HG03571 (cell line): ENCODE data around the gene SRP68.
"Not testable (repeated sequence)": the region's sequence is repeated elsewhere in the genome, so short reads cannot be mapped to it uniquely, and the experiment has no call there.

ENCODE experiments used
- ATAC-seq: cut with Tn5 transposase; IDR thresholded peaks from one replicate; pipeline ENCODE4 v1.9.1; 2021; ENCODE audit not compliant: unreplicated experiment

SRP68 gene

GRCh38 chr17:76048025-76048605, 24.2 kb downstream of the SRP68 start:
- ATAC-seq, result no peak

GRCh38 chr17:76046064-76046463, 26.3 kb downstream of the SRP68 start:
- no peak for ATAC-seq

GRCh38 chr17:76044475-76045007, 27.8 kb downstream of the SRP68 start:
- ATAC-seq, result not testable (repeated sequence)

DNA sequence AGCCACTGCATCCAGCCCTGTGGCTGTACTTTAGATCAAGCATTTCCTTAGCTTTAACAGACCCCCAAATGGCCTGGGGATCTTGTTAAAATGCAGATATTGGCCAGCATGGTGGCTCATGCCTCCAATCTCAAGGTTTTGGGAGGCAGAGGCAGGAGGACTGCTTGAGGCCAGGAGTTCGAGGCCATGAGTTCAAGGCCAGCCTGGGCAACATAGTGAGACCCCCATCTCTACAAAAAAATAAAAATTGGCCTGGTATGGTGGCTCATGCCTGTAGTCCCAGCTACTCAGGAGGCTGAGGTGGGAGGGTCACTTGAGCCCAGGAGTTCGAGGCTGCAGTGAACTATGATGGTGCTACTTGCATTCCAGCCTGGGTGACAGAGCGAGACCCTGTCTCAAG, 29.4 kb downstream of the SRP68 start:
- not testable (repeated sequence) for ATAC-seq

GRCh38 chr17:76040376-76040775, 31.9 kb downstream of the SRP68 start:
- no peak for ATAC-seq

DNA sequence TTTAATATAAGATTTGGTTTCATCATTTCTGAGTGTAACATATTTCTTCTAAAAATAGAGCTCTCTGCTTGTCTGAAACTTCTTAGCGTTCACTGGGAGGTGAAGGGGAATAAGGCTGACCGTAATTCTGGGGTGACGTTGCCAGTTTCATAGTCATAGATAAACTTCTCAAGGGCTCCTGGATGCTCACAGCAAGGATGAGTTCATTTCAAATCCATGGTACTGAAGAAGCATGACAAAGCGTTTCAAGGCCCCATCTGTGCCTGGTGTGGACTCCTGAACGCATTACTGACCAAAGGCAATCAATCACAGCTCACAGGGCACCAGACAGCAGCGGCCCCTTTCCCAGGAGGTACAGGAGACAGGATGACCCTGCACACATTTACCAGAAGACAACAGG, 33.2 kb downstream of the SRP68 start:
- ATAC-seq, result no peak

DNA sequence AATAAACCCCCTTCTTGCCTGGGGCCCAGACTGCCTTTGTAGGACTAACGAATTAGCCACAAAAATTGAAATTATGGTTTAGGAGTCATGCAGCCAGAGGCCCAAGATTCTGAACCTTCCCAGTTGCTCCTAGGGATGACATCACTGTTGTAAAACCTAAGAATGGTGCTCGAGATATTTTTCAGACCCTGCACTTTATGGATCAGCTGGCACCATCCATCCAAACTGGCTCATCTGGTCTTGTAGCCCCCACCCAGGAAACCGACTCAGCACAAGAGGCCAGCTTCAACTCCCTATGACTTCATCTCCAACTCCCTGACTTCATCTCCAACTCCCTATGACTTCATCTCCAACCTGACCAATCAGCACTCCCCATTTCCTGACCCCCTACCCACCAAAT, 34.3 kb downstream of the SRP68 start:
- ATAC-seq, result no peak

GRCh38 chr17:76036497-76037261, 35.6 kb downstream of the SRP68 start:
- no peak for ATAC-seq

- ATAC-seq, result no peak
These were observed 37.6 kb downstream of the SRP68 start for GRCh38 chr17:76034428-76035350.

- ATAC-seq, result no peak
These were observed 39.2 kb downstream of the SRP68 start for GRCh38 chr17:76033139-76033538.

GRCh38 chr17:76032780-76033108, 39.6 kb downstream of the SRP68 start:
- no peak for ATAC-seq

DNA sequence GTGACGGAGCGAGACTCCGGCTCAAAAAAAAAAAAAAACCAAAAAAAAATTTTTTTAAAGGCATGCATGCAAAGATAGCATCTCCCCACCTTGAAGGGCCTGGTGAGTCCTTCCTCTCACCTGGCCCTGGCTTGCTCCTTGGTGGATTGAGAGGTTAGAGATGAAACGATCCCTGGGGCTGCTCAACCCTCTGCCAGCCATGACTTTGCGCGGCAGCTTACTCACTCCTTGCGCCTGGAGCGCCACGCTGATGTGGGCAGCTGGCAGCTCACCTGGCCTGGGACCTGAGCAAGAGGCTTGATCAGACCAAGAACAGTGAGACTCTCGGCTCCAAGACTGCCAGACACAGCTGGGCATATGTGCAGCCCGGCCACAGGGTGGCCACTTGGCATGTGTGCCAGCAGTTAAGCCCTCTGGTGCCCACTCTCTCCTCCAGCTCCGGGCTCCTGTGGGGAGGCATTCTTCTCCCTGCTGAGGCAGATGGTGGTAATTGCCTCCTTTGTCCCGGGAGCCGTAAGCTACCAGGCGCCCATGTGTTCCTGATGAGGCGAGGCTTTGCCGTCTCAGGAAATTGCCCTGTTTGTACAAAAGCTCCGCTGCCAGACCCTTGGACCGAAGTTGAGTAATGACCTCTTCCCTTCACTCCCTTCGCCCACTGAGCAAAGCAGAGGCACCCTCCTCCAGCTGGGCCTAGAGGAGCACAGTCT, 40.1 kb downstream of the SRP68 start:
- ATAC-seq, result no peak

DNA sequence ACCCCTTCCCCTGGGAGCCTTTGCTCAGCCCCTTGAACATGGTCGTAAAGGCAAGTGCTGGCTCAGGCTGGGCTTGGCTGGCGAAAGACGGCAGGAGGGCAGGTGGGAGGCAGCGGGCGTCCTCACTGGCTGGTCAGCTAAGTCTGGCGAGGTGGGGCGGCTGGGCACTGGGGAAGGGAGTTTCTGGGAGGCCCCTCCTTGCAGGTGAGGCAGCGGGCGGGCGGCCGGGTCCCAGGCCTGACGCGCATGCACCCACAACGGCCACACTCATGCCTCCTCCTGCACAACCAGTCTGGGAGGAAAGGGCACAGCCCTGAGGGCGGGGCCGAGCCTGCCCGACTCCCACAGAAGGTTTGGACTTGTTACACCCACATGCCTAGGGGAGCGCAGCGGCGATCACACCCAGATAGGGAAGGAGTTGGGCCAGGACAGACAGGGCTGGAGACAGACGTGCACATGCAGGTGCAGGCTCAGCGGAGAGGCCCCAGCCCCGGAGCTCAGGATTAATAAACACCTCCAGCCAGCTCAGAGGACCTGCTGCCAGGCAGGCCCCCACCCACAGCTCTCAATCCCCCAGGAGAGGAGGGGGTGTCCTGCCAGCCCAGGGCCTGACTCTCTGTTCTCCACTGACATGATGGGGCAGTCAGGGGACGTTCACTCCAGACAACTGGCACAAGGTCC, 45.0 kb downstream of the SRP68 start, which contains the start of gene EVPL:
EVPL (minus strand) TSS at position 148 of the 681 bp plus-strand sequence; CDS start at position 40, 108 bp downstream.
- ATAC-seq, result no peak

DNA sequence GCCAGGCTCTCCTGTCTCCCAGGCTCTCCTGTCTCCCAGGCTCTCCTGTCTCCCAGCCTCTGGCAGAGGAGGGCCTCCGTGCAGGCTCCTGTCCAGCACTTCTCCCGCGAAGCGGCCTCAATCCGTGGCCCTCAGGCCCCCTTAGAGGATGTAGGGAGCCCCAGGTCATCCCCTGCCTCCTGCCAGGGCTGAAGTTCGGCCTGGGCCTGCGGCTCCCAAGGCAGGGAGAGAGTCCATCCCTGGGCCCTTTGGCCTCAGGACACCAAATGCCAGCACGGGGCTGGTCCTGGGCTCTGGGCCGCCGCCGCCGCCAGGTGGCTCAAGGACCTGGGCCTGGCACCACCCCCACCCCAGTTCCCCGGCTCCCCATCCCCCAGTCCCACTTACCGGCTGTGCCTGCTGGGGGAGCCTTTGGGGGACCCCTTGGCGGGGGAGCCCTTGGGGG, 45.6 kb downstream of the SRP68 start:
- ATAC-seq, result no peak

- no peak for ATAC-seq
These were observed 47.0 kb downstream of the SRP68 start for GRCh38 chr17:76025294-76025693.

- ATAC-seq, result no peak
These were observed 48.0 kb downstream of the SRP68 start for GRCh38 chr17:76024353-76024752.

DNA sequence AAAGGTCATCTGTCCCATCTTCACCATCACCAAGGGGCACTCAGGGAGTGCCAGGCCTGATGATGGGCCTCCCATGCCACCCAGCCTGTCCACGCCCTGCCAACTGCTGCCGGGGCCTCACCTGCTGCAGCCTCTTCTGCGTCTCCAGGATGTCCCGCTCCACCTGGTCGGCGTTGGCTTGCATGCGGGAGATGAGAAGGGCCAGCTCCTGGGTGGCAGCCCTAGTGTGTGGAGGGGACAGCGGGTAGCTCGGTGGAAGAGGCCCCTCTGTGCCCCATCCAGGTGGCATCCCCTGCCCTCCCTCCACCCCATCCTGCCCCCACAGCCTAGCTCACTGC, 48.4 kb downstream of the SRP68 start:
- ATAC-seq, result no peak

DNA sequence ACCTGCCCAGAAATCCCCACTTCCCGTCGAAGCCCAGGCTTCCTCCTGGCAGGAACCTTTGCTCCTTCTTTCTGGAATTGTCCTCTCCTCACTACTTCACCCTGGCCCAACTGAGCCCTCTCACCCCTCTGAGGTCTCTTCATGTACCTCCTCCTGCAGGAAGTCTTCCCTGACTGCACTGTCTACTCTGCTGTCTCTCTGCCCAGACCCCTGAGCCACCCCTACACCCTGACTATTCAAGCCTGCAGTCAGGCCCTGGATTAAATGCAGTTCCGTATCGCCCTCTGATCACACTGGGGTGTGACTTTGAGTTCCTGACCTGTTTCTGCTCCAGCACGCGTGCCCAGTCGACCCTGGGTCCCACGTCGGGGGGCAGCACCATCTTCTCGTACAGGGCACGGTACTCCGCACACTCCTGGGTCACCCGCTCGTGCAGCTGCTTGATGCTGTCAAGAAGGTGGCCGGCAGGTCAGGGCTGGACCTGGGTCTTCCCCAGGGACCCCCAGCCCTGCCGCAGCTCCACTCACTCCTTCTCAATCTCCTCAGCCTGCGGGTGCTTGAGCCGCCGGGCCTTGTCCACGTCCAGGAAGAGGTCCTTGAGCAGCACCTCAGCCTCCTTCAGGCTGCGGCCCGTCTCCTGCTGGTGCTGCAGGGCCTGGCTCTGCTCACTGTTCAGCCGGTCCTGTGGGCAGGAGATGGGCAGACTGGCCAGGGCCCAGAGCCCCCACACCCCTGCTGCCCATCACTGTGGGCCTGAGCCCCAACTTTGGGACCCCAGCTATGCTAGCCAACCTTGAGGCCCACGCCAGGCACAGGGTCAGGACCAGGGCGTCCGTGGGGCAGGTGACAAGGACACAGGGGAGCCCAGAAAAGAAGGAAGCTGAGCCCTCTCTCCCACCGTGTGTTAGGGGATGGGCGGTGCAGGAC, 49.1 kb downstream of the SRP68 start:
- no peak for ATAC-seq

DNA sequence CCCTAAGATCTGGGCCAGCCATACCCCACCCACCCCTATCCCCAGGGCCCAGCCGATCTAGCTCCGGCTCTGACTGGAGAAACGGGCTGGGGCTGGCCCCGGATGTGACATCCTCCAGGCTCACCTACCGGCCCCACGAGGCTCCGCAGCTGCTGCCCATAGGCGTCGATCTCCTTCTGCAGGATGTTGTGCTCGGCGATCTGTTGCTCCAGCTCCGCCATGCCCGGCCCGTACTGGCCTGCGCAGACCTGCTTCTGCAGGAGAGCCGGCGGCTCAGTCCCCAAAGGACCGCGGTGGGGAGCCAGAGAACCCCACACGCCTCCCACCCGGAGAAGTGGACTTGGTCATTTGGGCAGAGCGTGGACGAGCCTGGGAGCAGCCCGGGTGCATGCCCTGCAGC, 50.0 kb downstream of the SRP68 start:
- no peak for ATAC-seq
